ENCODE data around the gene LRRC25.
"Not testable (repeated sequence)": the region's sequence is repeated elsewhere in the genome, so short reads cannot be mapped to it uniquely, and the experiment has no call there.

LRRC25 gene

DNA sequence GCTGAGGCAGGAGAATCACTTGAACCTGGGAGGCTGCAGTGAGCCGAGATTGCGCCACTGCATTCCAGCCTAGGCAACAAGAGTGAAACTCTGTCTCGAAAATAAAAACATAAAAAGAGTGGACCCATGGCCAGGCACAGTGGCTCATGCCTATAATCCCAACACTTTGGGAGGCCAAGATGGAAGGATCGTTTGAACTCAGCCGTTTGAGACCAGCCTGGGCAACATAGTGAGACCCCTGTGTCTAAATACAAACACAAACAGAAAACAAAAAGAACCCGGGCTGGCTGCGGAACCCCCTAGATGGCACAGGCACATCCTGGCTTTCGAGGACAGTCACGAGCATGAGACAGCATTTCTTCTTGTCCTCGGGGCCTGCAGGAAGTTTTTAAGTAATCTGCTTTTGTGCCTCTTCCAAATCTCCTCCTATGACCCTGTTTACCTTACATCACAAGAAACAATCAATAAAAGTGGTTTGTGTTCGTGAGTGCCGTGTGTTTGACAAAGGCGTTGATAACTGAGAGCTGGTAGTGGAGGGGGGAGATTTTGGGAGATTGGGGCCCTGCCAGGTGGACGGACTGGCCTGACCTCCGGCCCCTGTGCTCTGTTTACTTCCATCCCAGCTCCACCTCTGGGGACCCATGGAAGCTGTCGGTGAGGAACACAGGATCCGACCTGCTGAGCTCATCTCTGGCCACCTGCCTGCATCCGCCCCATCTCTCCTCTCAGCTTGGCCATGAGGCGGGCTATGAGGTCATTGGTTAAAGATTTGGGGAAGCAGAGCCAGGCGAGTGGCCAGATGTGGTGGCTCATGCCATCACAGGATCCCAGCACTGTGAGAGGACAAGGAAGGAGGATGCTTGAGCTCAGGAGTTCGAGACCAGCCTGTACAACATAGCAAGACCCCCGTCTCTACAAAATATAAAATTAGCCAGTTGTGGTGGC is 17.3 kb downstream of the LRRC25 start:
- DNase-seq (ENCODE audit: low spot score) = no peak

- DNase-seq (ENCODE audit: low spot score) = no peak
These were observed 20.4 kb downstream of the LRRC25 start for GRCh38 chr19:18377026-18377425.

- peak; percentile 77 for DNase-seq (ENCODE audit: low spot score)
These were observed 23.4 kb downstream of the LRRC25 start for GRCh38 chr19:18373892-18374629.

DNA sequence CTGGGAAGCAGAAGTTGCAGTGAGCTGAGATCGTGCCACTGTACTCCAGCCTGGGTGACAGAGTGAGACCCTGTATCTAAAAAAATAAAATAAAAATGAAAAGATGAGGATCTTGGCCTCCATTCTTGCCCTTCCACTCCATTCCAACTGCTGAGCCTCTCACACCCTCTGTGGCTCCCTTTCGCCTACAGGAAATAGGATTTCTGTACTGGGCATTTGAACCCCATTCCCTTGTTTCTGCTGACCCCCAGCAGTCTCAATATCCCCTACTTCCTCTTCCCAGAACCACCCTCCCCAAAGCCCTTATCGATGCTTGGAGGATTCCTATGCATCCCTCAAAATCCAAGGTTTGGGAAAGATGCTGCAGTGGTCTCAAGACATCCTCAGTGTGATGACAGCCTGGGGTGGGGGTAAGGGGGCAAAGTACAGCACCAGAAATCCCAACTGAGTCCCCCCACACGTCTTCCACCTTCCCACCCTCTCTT is 24.0 kb downstream of the LRRC25 start:
- no peak for DNase-seq (ENCODE audit: low spot score)

- DNase-seq (ENCODE audit: low spot score) = no peak
These were observed 28.8 kb downstream of the LRRC25 start for GRCh38 chr19:18368504-18369222.

DNA sequence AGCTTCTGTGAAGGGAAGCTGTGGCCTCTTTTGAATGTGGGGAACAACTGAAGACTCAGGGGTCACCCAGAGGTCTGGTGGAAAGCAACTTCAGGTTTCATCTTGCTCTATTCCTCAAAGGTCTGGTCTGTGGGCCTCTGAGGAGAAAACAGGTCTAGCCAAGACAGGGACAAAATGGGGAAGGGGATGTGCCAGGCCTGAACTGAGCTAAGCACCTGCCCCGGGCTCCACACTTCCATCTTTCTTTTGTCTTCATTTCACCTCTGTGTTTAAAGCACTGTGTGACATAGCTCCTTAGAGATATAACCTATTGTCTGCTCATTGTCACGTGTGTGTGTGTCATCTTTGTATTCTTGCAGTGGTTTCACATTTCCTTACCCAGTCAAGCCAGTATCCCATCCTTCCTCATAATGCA is 31.4 kb downstream of the LRRC25 start:
- DNase-seq (ENCODE audit: low spot score) = no peak

DNA sequence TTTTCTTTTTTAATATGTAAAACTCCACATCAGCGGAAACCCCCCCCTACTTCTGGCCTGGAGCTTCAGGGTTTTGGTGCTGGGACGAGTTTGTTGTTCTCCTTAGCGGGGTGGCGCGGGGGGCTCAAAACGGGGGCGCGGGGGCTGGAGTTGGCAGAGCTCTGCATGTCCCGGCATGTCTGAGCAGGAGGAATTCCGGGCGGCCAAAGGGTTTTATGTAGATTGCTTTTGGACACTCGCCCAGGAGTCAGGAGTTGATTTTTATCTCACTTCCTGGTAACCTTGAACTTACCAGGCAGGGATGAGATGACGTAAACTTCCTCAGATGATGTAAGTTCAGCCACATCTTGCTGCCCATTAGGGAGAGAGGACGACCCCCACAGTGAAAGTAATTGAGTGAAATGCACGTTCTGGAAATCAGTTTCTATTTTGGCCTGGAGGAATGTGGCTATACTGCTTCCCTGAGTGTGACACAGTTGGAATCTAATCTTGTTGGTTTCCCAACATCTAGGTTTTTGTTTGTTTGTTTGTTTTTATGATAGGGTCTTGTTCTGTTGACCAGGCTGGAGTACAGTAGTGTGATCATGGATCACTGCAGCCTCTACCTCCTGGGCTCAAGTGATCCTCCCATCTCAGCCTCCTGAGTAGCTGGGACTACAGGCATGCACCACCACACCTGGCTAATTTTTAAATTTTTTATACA is 32.4 kb downstream of the LRRC25 start:
- DNase-seq (ENCODE audit: low spot score) = no peak

DNA sequence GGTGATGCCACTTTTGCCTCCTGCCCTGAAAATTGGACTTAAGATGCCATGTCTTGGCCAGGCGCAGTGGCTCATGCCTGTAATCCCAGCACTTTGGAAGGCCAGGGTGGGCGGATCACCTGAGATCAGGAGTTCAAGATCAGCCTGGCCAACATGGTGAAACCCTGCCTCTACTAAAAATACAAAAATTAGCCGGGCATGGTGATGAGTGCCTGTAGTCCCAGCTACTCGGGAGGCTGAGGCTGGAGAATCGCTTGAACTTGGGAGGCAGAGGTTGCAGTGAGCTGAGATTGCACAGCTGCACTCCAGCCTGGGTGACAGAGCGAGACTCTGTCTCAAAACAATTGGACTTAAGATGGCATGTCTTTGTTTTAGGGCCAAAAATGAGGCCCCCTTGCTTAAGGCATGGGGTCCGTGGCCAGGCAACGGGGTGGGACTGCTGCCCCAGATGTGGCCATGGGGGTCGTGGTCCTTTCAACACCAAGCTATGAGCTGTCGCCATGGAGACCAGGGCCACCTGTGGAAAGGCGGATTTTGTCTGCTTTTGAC is 33.1 kb downstream of the LRRC25 start:
- DNase-seq (ENCODE audit: low spot score) = not testable (repeated sequence)

DNA sequence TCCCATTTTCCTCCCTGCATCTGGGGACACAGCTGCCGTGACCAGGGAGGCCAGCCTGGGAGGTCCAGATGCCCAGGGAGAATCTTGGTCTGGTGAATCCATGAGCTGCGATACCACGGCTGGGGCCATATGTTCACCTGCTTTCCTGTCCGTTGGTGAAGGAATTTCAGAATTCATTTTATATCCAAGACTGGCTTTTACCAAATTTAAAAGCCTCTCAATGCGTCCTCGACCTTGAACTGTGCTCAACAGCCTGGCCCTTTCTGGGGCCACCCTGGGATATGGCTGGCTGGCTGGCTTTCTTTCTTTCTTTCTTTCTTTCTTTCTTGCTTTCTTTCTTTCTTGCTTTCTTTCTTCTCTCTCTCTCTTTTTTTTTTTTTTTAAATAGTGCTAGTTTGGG is 33.6 kb downstream of the LRRC25 start:
- DNase-seq (ENCODE audit: low spot score) = no peak

GRCh38 chr19:18362934-18363542 is 34.4 kb downstream of the LRRC25 start:
- no peak for DNase-seq (ENCODE audit: low spot score)

- no peak for DNase-seq (ENCODE audit: low spot score)
These were observed 35.8 kb downstream of the LRRC25 start for GRCh38 chr19:18361646-18362045.

GRCh38 chr19:18357041-18357440 is 40.4 kb downstream of the LRRC25 start:
- DNase-seq (ENCODE audit: low spot score) = no peak

DNA sequence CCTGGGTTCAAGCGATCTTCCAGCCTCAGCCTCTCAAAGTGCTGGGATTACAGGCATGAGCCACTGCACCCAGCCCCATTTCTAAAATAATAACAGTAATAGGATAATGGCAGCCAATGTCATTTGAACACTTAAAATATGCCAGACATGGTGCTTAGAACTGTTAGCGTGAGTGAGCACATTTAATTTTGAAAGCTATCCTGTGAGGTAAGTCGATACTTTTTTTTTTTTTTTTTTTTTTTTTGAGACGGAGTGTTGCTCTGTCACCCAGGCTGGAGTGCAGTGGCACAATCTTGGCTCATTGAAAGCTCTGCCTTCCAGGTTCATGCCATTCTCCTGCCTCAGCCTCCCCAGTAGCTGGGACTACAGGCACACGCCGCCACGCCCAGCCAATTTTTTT is 42.7 kb downstream of the LRRC25 start:
- DNase-seq (ENCODE audit: low spot score) = not testable (repeated sequence)

DNA sequence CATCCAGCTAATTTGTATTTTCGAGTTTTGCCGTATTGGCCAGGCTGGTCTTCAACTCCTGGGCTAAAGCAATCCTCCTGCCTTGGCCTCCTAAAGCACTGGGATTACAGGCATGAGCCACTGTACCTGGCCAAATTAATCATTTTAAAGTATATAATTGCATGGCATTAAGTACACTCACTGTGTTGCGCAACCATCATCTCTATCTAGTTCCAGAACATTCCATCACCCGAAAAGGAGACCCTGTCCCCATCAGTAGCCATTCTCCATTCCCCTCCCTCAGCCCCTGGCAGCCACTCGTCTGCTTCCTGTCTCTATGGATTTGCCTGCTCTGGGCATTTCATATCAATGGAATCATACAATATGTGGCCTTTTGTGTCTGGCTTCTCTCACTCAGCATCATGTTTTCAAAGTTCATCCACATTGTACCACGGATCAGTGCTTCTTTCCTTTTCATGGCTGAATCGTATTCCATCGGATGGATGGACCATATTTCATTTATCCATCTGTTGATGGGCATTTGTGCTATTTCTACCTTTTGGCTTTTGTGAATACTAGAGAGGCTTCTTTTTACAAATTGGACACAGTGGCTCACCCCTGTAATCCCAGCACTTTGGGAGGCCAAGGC is 43.9 kb downstream of the LRRC25 start:
- DNase-seq (ENCODE audit: low spot score) = no peak

GRCh38 chr19:18351544-18351943 is 45.9 kb downstream of the LRRC25 start:
- DNase-seq (ENCODE audit: low spot score) = no peak

GRCh38 chr19:18350490-18350889 is 46.9 kb downstream of the LRRC25 start:
- no peak for DNase-seq (ENCODE audit: low spot score)

DNA sequence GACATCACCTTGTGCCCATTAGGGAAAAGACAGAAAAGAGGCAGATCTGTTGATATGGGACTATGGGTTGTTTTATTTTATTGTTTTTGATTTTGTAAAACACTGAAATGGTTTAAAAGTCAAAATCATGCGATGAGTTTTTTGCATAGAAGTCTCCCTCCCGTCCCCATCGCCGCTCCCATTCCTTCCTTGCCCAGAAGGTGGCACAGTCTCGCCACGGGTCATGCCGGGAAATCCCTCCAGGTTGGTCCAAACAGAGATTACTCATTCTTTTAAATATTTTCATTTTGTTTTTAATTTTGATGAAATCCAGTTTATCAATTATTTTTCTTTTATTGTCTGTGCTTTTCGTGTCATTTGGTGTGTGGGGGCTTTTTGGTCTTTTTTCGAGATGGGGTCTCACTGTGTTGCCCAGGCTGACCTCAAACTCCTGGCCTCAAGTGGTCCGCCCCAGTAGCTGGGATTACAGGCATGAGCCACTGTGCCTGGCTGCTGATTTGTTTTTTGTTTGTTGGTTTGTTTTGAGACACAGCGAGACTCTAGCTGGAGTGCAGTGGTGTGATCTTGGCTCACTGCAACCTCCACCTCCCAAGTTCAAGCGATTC is 47.8 kb downstream of the LRRC25 start:
- DNase-seq (ENCODE audit: low spot score) = peak; percentile 19

- not testable (repeated sequence) for DNase-seq (ENCODE audit: low spot score)
These were observed 48.5 kb downstream of the LRRC25 start for GRCh38 chr19:18348818-18349339.

- DNase-seq (ENCODE audit: low spot score) = no peak
These were observed 49.3 kb downstream of the LRRC25 start for GRCh38 chr19:18348171-18348570.

DNA sequence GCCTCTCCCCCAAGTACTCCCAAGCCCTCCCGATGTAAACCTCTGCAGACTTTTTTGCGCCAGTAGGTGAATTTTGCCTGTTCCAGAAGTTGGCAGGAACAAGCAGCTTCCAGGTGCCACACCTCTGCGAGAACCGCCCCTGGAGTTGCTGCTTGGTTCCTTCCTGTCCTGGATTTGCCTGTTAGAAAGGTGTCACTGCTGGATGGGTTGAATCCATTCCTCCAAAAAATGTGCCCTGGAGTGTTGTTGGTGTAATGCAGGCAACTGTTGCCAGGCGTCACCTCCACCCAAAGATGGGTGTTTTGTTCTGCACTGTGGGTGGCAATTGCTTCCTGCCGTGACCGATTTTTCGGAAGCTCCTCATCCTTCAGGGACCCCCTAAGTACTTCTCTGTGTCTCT is 51.3 kb downstream of the LRRC25 start:
- DNase-seq (ENCODE audit: low spot score) = no peak

Measured in activated CD4-positive, alpha-beta T cell treated with anti-CD3 and anti-CD28 coated beads, Interleukin-2, Interleukin-4, amounts not matched to agents 100 ng/mL and 50 ng/mL, durations not matched to agents 16 hours and 8 hours (primary cell).